ENCODE data around the gene HIPK2.
"Not testable (repeated sequence)": the region's sequence is repeated elsewhere in the genome, so short reads cannot be mapped to it uniquely, and the experiment has no call there.

HIPK2 gene

DNA sequence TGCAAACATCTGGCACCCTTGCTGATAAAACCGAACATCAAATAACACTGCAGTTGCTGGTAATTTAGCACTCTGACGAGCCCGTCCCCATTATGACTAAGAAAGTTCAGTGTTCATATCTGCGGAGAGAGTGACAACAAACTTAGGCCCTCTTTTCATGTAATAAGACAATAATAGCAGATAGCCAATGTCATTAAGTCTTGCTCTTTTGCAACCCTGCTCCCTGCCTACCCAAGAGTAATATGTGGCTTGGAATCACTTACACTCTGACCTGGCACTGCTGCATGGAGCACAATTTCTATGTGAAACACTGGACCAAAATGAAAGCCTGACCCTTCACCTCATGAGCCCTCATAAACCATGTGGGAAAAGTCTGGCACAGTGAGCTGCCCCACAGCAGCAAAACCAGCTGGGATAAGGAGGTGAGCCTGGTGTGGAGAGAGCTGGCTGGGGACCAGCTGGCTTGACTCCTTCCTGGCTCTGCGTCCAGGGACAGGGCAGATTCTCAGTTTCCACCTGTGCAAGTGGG lies 86.5 kb downstream of the HIPK2 start:
- no peak for DNase-seq

DNA sequence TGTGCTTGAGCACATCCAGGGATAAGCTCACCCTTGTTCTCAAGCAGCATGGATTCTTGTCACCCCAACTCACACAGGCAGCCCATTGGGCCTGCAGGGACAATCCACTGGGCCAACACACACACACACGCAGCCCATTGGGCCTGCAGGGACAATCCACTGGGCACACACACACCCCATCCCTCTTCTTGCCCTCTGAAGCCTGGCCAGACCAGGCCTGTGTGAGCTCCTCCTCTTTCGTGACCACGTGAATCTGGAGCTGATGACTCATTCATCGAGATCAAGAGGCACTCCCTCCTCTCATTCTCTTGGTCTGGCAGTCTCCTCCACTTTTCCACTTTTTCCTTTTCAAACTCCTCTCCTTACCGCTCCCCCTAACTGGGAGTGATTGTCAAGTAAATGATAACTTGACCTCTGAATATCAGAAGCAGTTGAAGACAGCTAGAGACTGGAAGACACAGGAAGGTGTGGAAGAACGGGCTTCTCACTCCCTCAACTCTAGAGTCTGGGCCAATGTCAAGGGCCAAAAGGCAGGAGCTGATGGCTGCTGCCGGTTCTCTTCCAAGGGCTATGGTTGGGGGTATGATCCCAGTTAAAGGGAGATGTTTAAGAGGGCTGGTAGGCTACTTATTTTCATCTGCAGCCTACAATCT lies 89.7 kb downstream of the HIPK2 start:
- no peak for DNase-seq

DNA sequence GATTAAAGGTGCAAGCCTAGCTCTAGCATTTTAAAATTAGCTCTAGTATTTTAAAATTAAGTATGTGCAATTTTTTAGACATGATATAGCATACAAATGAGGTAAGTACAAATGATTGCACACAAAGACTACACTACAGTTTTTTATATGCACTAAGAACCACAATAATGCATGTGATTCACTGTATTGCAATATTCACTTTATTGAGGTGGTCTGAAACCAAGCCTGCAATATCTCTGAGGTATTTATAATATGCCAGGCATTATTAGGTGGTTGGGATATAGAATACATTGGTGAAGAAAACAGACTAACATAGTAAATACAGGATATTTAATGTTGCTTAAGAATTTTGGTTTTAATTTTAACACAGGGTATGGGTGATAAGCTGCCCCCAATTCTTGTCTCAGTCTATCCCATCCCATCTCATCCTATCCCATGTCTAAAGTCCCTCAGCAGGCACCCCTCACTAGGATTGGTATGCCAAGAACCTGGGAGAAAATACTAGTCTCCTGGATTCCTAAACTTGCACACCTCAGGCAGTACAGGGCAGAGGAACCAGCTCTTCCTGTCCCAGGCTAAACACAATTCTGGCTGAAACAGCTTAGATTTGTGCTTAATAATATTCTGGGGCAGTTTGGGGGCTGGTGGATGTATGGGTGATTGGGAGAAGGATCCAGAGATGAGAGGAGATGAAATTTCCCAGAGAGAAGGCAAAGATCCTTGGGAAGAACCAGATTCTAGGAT lies 90.4 kb downstream of the HIPK2 start:
- no peak for DNase-seq

DNA sequence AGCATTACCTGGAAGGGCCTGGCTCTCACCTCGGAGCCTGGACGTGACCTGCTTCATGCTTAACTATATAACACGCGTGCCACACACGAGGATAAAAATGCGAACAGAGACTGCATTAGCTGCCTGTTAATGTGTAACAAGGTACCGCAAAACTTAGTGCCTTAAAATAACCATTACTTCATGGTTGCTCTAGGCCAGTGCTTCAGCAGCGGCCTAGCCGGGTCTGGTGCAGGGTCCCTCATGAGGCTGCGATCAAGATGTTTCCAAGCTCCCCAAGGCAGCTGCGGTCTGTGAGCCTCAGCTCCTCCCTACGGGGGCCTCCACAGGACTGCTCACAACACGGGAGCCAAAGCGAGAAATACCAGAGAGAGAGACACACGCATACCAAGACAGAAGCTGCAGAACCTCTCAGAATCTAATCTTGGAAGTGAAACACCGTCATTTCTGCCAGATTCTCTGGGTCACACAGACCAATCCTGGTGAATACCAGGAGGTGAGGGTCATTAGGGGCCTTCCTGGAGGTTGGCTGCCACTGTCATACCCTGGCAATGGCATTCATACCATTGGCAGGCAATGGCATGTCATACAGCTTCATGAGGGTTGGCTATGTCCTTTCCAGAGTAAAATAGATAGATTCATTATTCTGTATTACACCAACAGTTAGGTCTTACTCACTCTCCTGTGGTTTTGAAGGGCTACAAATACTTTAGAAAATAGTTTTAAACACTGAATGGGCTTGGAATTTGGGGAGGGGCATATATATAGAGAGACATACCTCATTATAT lies 94.5 kb downstream of the HIPK2 start:
- no peak for DNase-seq

DNA sequence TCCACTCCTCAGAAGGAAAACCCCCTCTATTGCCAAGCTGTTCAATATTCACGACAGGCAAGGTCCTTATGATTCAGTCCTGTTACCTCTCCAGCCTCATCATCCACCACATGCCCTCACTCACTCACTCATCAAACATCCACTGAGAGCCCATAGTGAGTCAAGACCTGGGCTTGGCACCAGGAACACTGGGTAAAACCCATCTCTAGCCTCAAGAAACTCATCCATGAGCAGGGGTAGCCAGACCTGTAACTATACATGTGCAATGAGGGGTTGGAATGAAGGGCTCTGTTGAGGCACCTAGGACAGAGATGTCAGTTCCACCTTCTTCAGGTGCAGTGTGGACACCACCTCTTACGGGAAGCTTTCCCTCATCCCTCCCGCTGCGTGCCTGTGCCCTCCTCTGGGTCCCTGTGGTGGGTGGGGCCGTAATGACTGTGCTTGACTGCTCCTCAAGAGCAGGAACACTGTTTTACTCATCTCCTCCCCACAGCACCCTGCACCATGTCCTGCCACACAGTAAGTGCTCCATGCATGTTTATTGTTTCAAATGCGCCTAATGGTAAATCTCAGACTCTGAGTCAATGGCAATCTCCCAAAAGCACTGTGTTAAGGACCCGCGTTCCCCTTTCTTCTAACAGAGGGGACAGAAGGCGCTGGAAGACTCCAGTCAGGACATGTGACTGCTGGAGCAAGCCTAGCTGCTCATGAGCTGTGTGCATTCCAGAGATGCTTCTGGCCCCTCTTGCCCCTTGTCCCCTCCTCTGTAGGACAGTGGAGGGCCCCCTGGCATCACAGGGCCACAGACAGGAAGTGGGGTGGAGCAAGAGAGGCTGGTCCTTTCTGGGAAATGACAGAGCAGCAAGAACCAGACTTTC lies 95.4 kb downstream of the HIPK2 start:
- no peak for DNase-seq

- DNase-seq = no peak
Measured at GRCh38 chr7:139681812-139682135, 96.0 kb downstream of the HIPK2 start.

GRCh38 chr7:139681463-139681755 lies 96.4 kb downstream of the HIPK2 start:
- DNase-seq = no peak

DNA sequence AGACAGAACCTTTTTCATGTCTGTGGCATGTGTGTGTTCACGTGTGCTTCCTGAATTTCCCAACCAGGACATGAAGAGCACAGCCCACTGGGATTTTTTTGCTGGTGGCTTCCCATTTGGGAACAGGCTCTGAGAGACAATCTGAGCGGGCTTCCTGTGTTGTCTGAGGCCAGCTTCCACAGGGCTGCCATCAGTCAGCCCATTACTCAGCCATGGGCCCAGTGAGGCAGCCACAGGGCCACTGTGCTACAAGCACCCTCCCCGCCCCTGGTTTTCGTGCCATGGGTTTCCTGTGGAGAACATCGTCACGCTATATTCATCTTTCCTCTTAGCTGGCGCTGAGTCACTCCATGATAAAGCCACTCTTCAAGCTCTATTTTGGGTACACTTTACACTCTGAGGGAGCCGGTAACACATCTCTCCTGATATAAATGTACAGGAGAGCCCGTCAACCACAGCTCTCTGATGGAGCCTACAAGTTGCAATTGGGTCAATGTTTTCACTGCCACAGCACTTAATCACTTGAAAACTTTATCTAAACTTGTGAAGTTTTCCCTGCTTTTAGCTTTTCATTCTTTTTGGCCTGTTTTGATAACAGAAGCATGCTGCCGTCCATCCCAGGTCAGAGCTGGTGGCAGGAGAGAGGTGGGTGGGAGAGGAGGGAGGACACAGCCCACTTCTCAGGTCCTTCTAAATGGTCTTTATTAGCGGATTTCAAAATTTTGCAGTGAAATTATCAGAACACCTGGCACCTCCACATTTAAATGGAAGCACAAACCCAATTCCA lies 96.9 kb downstream of the HIPK2 start:
- no peak for DNase-seq

GRCh38 chr7:139679731-139680594 lies 97.8 kb downstream of the HIPK2 start:
- DNase-seq = no peak

GRCh38 chr7:139676390-139676789 lies 101.4 kb downstream of the HIPK2 start:
- no peak for DNase-seq

- no peak for DNase-seq
Measured at GRCh38 chr7:139675127-139676125, 102.4 kb downstream of the HIPK2 start.

GRCh38 chr7:139674752-139675126 lies 103.1 kb downstream of the HIPK2 start:
- no peak for DNase-seq

GRCh38 chr7:139674341-139674740 lies 103.5 kb downstream of the HIPK2 start:
- DNase-seq = no peak

DNA sequence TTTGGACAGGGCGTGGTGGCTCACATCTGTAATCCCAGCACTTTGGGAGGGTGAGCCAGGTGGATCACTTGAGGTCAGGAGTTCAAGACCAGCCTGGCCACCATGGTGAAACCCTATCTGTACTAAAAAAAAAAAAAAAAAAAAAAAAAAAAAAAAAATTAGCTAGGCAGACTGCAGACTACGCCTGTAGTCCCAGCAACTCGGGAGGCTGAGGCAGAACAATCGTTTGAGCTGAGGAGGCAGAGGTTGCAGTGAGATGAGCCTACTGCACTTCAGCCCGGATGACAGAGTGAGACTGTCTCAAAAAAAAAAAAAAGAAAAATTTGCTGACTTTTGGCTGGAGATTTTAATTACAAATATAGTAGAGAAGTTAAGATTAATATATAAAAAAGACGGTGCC lies 104.0 kb downstream of the HIPK2 start:
- DNase-seq = no peak

DNA sequence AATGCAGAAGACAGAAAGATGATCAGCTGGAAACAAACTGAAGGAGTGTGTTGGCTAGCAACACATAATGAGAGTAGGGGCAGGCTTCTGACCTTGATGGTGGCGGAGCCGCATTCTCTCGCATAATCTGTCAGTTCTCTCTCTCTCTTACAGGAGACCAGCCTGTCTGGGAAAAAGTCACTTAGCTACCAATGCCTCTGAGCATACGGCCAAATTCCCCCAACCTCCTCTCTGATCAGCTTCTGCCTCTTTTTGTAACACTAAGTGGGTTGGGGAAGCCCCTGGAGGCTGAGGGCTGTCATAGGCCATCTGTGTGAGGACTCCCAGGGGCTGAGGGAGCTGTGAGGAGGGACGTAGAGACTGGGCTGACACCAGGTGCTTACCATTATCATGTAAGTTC lies 104.6 kb downstream of the HIPK2 start:
- no peak for DNase-seq

GRCh38 chr7:139671967-139672366 lies 105.8 kb downstream of the HIPK2 start:
- no peak for DNase-seq

DNA sequence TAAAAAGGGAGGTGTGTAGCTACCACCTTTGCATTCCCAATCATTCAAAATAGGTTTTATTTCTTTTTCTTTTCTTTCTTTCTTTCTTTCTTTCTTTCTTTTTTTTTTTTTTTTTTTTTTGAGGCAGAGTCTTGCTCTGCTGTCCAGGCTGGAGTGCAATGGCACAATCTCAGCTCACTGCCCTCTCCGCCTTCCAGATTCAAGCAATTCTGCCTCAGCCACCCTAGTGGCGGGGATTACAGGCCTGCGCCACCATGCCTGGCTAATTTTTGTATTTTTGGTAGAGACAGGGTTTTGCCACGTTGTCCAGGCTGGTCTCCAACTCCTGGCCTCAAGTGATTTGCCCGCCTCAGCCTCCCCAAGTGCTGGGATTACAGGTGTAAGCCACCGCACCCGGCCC lies 107.1 kb downstream of the HIPK2 start:
- DNase-seq = not testable (repeated sequence)

GRCh38 chr7:139669106-139670061 lies 108.4 kb downstream of the HIPK2 start:
- DNase-seq = no peak

GRCh38 chr7:139667377-139667776 lies 110.4 kb downstream of the HIPK2 start:
- DNase-seq = no peak

Data from SHP77 treated with DMSO at 0.1 percent for 48 hours (cell line).